Measurements from ENCODE around the gene UBXN2A. TPM values are rescaled to one million over a fixed set of nuclear protein-coding genes. Genes with fewer than 3 reads are reported as not detected.

The UBXN2A gene, protein sequence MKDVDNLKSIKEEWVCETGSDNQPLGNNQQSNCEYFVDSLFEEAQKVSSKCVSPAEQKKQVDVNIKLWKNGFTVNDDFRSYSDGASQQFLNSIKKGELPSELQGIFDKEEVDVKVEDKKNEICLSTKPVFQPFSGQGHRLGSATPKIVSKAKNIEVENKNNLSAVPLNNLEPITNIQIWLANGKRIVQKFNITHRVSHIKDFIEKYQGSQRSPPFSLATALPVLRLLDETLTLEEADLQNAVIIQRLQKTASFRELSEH
- total RNA-seq = 9.5 and 12.8 TPM in 2 replicates

DNA sequence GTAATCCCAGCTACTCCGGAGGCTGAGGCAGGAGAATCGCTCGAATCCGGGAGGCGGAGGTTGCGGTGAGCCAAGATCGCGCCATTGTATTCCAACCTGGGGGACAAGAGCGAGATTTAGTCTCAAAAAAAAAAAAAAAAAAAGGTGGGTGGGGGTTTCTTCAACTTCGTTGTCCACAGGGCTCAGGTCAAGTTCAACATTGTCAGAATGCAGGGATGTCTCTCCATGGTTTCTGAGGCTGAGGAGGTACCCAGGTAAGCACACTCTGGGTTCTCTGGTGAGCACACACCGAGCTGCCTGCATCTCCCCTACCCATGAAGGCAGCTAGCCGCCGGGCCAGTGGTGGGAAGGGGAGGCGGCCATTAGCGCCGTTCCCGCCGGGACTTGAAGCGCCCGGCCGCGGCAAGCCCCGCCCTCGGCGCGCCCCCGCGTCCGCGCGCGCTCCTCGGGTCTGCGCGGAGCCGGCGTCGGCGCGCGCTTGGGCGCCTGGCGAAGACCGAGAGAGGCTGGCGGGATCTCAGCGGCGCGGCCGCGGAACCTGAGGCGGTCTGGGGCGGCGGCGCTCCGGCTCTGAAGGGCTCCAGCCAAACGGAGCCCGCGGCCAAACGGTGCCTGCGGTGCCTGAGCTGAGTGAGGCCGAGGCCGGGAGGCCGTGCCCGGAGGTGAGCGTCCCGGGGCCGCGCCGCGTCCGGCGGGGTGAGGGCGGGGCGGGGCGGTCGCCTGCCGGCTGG lies at the start of gene UBXN2A:
TSS of gene UBXN2A (plus strand) at position 477 of the 731 bp plus-strand sequence. CDS start 17,852 bp downstream, outside the sequence.

DNA sequence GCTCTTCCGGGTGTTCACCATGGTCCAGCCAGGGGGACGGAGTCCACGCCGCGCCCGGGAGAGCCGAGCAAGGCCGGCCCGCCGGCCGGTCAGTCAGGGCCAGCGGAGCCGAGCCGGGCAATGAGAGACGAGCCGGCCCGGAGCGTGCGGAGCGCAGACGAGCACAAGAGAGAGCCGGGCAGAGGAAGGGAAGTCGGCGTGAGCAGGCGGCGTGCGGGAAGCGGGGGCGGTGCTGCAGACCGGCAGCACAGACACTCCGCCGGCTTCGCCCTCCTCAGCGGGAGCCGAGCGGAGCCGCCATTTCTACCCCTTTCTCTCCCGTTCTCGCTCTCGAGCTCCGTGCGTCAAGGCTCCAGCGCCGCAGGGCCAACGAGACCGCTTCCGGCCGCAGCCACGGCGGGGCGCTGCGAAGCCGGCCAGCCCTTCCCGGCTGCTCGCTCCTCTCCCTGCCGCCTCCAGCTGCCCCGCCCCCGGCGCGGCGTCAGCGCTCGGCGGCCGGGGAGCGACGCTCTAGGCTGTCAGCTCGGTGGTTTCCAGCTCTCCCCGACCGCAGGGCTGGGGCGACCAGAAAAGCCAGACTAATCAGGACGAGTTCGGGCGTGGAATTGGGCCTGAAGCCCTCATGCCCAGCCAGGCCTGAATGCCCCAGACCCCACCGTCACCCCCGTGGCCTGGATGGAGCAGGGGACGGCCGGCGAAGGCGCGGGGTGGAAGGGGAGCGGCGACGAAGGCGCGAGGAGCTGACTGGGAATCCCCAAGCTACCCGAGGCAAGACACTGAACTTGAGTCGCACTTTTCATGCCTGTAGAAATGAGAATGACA lies 13.3 kb upstream of the UBXN2A start, which contains the start of gene ATAD2B:
TSS of gene ATAD2B (minus strand) at position 374 of the 822 bp plus-strand sequence. CDS start at position 21, 353 bp downstream.

DNA sequence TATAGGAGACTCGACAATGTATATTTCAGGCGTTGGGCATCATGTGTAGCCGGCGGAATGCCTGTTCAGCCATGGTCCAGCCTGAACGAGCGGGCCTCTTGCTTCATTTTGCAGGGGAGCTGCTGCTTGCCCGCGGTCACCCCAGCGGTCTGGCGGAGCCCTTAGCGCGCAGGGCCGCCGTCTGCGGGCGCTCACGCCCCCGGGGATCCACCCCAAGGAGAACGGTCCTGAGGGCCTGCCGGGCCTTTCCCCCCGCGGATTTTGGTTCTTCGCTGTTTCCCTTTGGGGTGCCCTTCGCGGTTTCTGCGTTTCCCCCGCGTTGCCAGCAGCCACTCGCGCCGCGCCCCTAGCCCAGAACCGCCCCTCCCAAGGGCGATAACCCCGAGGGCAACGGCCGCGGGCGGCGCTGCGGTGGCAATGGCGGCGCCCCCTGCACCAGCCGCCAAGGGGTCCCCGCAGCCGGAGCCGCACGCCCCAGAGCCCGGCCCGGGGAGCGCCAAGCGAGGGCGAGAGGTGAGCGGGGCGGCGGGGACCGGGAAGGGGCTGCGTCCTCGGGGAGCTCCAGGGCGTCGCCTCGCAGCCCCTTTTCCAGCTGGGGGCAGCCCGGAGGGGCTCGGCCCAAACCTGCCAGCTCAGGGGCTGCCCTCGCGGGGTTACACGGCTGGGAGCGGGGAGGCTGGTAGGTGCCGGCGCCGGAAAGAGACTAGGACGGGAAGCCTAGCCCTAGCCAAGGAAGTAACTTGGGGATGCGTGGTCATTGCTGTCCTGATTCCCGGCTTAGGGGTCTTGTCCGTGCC lies 69.6 kb downstream of the UBXN2A start, which contains the start of gene MFSD2B:
TSS of gene MFSD2B (plus strand) at position 406 of the 797 bp plus-strand sequence. CDS start at position 418, 12 bp downstream.

DNA sequence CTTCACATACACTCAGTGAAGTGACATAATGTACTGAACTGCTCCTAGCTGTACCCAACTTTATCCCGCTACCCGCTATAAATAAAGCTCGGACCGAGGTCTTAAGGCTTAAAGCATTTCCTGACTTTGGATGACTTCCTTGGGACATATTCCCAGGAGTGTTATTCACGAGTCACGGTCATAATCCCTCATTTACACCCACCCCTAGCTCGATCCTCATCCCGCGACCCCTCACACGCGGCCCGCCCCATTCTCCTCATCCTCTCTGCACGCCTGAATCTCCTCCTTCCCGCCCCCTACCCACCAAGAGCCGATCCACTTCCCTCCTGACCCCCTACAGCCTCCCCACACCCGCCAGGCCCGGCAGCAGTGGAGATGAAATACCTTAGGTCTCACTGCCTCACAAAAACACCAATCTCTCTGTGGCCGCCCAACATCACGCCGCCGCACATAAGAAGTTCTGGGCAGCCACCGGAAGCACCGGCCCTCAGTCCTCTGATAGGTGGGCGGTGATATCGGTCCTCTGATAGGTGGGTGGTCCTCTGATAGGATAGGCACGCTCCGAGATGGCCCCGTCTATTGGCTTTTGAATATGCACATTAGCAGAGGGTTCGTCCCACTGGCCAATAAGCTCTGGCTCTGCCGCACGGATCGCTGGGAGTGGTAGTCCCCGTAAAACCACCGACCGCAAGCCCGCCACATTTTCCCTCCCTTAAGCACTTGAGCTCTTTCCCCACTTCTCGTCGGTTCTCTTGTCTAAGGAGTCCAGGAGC lies 106.9 kb downstream of the UBXN2A start, which contains the start of gene WDCP:
TSS of gene WDCP (minus strand) at position 462 of the 773 bp plus-strand sequence. CDS start 7,897 bp downstream, outside the sequence.

DNA sequence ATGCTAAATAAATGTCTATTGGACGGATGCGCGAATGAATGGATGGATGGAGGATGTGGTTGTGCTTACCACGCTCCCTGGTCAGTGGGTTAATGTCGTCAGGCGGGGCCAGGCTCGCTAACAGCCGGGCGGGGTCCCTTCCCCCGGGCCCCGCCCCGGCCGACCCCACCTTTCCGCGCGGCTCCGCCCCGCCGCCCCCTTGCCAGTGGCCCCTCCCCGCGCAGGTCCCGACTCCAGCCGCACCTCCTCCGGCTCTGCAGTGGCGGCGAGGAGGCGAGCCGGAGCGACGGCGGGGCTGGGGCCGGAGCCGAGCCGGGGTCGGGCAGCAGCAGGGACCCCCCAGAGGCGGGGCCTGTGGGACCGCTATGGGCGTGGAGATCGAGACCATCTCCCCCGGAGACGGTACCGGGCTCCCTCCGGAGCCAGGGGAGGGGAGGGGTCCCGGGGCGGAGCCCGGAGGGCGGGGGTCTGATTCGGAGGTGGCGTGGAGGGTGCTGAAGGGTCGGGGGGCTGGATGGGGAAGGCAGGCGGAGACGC lies 109.3 kb downstream of the UBXN2A start, which contains the start of gene FKBP1B:
TSS of gene FKBP1B (plus strand) at position 257 of the 537 bp plus-strand sequence. CDS start at position 366, 109 bp downstream.

Small RNAs within 50 kb of the gene (small RNA-seq; reads per million reads assigned to genes)
- not detected for gene RN7SL610P
- not detected for gene RNU6-370P

Other genes with a start within 250 kb of the UBXN2A start
- 19.6 and 19.8 TPM in 2 replicates for gene ATAD2B, start 13.3 kb upstream of the UBXN2A start, total RNA-seq
- 0.19 TPM in 1 of 2 replicates, not detected in the other for gene MFSD2B, start 69.6 kb downstream of the UBXN2A start, total RNA-seq
- 9.8 and 13.1 TPM in 2 replicates for gene WDCP, start 106.9 kb downstream of the UBXN2A start, total RNA-seq
- gene FKBP1B, start 109.3 kb downstream of the UBXN2A start, total RNA-seq = 10.1 and 10.2 TPM in 2 replicates
- 112 and 115 TPM in 2 replicates for gene SF3B6, start 135.9 kb downstream of the UBXN2A start, total RNA-seq
- 55.5 and 62.5 TPM in 2 replicates for gene TP53I3, start 144.4 kb downstream of the UBXN2A start, total RNA-seq
- 0.38 TPM in 1 of 2 replicates, not detected in the other for gene PFN4, start 182.9 kb downstream of the UBXN2A start, total RNA-seq
- 5.2 and 6.5 TPM in 2 replicates for gene FAM228B, start 183.0 kb downstream of the UBXN2A start, total RNA-seq
- gene FAM228A, start 234.6 kb downstream of the UBXN2A start, total RNA-seq = 0.10 TPM in 1 of 2 replicates, not detected in the other